Ishikawa (cell line): ENCODE results near the gene NR6A1.

Experiments used
- CEBPB ChIP-seq: IDR thresholded peaks from 2 replicates; pipeline ENCODE4 v1.6.1; 2012
- CREB1 ChIP-seq: IDR thresholded peaks from 2 replicates; pipeline ENCODE4 v1.6.1; 2012; ENCODE audit warnings: low read depth
- EGR1 ChIP-seq: IDR thresholded peaks from 2 replicates; pipeline ENCODE4 v1.6.1; 2012
- EP300 ChIP-seq: IDR thresholded peaks from 2 replicates; pipeline ENCODE4 v1.6.1; 2012; ENCODE audit warnings: borderline replicate concordance
- FOXM1 ChIP-seq: IDR thresholded peaks from 2 replicates; pipeline ENCODE4 v1.6.1; 2012; ENCODE audit warnings: low read depth, borderline replicate concordance
- MAX ChIP-seq: IDR thresholded peaks from 2 replicates; pipeline ENCODE4 v1.6.1; 2012
- NFIC ChIP-seq: IDR thresholded peaks from 2 replicates; pipeline ENCODE4 v1.6.1; 2012
- RAD21 ChIP-seq: IDR thresholded peaks from 2 replicates; pipeline ENCODE4 v1.6.1; 2012; ENCODE audit warnings: low read depth
- REST ChIP-seq: IDR thresholded peaks from 2 replicates; pipeline ENCODE4 v1.6.1; 2012; ENCODE audit warnings: low read depth, mild to moderate bottlenecking
- TAF1 ChIP-seq: IDR thresholded peaks from 2 replicates; pipeline ENCODE4 v1.6.1; 2012; ENCODE audit warnings: low read depth, mild to moderate bottlenecking
- TCF12 ChIP-seq: IDR thresholded peaks from 2 replicates; pipeline ENCODE4 v1.6.1; 2012; ENCODE audit warnings: low read depth
- TEAD4 ChIP-seq: IDR thresholded peaks from 2 replicates; pipeline ENCODE4 v1.6.1; 2012
- YY1 ChIP-seq: IDR thresholded peaks from 2 replicates; pipeline ENCODE4 v1.6.1; 2012; ENCODE audit warnings: low read depth
- ZBTB7A ChIP-seq: IDR thresholded peaks from 2 replicates; pipeline ENCODE4 v1.6.1; 2012; ENCODE audit warnings: low read depth
- TF ChIP-seq, protein P1 (sequence below): IDR thresholded peaks from 2 replicates; pipeline ENCODE4 v1.6.1; 2012

The NR6A1 gene

GRCh38 chr9:124544535-124544934 is 226.6 kb downstream of the NR6A1 start:
- TF ChIP-seq REST, result no peak
- no peak for TF ChIP-seq EP300
- no peak for TF ChIP-seq NFIC
- TF ChIP-seq TAF1, result no peak
- no peak for TF ChIP-seq CEBPB
- no peak for TF ChIP-seq TCF12
- TF ChIP-seq CREB1, result no peak
- TF ChIP-seq RAD21, result no peak

- TF ChIP-seq CEBPB (no peak), EGR1 (no peak), FOXM1 (no peak), ZBTB7A (no peak), CREB1 (no peak), MAX (no peak), TEAD4 (no peak), EP300 (no peak), YY1 (no peak), REST (no peak), TAF1 (no peak)
- TF ChIP-seq, protein P1, sequence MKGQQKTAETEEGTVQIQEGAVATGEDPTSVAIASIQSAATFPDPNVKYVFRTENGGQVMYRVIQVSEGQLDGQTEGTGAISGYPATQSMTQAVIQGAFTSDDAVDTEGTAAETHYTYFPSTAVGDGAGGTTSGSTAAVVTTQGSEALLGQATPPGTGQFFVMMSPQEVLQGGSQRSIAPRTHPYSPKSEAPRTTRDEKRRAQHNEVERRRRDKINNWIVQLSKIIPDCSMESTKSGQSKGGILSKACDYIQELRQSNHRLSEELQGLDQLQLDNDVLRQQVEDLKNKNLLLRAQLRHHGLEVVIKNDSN, result no peak
These were observed 229.3 kb downstream of the NR6A1 start for GRCh38 chr9:124541824-124542223.

GRCh38 chr9:124537926-124538325 is 233.2 kb downstream of the NR6A1 start:
- TF ChIP-seq, protein P1, result no peak
- TF ChIP-seq CEBPB (no peak), MAX (no peak), TAF1 (no peak), EP300 (no peak), YY1 (no peak), RAD21 (no peak)

- TF ChIP-seq CEBPB, result no peak
- TF ChIP-seq RAD21, result no peak
These were observed 235.3 kb downstream of the NR6A1 start for GRCh38 chr9:124535846-124536245.

DNA sequence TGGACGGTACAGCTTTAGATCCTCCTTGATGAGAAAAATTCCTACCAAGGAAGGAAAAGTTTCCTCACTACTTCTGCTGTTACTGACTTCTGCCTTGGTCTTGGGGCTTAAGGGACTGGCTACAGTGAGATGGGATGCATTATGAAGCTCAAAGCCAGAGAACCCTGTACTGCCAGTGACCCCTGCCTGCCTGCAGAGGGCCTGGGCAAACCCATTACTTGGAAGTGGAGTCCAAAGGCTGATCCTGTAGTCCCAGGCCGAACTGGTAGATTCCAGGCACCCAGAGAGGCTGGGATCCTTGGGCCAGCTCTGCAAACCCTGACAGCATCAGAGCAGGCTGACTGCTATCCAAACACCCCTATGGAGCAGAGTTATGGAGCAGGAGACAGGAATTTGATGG is 238.2 kb downstream of the NR6A1 start:
- TF ChIP-seq CEBPB, result no peak
- no peak for TF ChIP-seq TEAD4
- TF ChIP-seq NFIC, result no peak
- TF ChIP-seq FOXM1, result no peak
- no peak for TF ChIP-seq REST
- TF ChIP-seq CREB1, result no peak
- no peak for TF ChIP-seq EP300
- no peak for TF ChIP-seq MAX
- TF ChIP-seq RAD21, result no peak
- TF ChIP-seq EGR1, result no peak
- TF ChIP-seq ZBTB7A, result no peak
- TF ChIP-seq TCF12, result no peak
- TF ChIP-seq TAF1, result no peak
- TF ChIP-seq, protein P1, result no peak
- TF ChIP-seq YY1, result no peak
